GM12801 (cell line): Measurements from ENCODE around the gene PRICKLE2.

Experiments
- TF ChIP-seq, protein P1 (sequence below): IDR thresholded peaks from one replicate; pipeline ENCODE4 v1.5.1; 2011; ENCODE audit warnings: control low read depth; ENCODE audit not compliant: insufficient read length; ENCODE audit errors: extremely low read depth

Gene PRICKLE2

DNA sequence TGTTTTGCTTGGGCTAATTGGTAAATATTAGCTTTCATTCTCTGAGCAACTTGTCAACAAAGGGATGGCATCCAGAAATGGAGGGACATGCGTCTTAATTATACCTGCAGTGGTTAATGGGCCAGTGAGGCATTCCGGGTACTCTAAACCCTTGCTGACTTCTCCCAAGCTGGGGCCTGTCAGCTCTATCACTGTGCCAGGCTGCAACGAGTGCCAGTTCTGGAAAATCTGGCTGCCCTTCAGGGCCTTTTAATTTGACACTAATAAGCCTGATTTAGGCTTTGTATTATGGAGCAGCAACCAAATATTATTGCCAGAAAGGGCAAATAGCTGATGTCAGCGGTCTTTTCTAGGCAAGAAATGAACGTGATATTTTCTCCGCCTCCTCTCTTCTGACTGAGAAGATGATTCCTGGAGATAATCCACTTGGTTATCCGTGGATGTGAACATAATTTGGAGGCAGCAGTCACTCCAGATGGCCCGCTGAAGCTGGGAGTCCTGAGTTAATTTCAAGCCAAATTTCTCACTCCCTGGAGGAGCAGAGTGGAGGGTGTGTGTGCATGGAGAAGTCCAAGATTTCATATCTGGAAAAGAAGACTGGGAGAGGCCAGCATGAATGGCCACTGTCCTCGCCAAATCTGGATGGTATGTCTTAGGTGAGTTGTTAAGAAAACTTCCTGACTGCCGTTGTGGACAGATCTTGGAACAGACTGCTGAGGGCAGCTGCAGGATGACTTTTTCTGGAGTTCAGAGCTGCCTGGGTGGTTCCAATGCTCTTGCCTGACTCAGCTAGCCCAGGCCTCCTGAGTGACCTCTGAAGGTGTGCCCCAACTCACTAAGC lies 157.5 kb downstream of the PRICKLE2 start:
- TF ChIP-seq, protein P1, sequence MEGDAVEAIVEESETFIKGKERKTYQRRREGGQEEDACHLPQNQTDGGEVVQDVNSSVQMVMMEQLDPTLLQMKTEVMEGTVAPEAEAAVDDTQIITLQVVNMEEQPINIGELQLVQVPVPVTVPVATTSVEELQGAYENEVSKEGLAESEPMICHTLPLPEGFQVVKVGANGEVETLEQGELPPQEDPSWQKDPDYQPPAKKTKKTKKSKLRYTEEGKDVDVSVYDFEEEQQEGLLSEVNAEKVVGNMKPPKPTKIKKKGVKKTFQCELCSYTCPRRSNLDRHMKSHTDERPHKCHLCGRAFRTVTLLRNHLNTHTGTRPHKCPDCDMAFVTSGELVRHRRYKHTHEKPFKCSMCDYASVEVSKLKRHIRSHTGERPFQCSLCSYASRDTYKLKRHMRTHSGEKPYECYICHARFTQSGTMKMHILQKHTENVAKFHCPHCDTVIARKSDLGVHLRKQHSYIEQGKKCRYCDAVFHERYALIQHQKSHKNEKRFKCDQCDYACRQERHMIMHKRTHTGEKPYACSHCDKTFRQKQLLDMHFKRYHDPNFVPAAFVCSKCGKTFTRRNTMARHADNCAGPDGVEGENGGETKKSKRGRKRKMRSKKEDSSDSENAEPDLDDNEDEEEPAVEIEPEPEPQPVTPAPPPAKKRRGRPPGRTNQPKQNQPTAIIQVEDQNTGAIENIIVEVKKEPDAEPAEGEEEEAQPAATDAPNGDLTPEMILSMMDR, result no peak

DNA sequence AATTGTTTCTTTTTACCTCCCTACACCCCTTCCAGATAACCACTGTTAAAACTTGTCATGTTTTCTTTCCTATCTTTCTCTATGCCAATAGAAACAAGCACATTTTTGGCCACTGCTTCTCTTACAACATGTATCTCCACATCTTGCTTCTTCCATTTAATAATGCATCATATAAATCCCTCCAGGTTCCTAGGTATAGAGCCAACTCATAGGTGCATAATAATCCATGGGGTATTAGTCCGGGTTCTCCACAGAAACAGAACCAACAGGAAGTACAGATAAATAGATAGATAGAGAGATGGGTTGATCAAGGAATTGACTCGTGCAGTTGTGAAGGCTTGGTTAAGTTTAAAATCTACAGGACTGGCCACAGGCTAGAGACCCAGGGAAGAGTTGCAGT lies 160.5 kb downstream of the PRICKLE2 start:
- TF ChIP-seq, protein P1, result no peak

DNA sequence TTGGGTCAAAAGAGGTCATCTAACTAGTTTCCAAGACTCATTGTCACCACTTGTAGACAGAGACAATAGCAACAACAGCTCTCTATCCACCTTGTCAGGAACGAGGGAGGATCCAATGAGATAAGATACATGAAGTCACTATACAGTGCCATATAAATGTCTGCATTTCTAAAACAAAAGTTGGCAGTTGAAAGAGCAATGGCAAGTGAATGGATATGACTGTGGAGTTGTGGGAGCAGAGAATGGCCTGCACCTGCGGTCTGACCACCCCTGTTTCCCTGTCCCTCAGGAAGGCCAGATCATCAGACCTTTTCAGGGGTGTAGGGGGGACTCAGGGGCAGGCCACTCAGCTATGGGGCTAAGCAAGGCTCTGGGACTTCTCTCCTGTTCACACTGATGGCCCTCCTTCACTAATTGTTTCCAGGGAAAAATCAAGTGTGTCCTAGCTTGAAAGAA lies 161.3 kb downstream of the PRICKLE2 start:
- TF ChIP-seq, protein P1, result no peak

DNA sequence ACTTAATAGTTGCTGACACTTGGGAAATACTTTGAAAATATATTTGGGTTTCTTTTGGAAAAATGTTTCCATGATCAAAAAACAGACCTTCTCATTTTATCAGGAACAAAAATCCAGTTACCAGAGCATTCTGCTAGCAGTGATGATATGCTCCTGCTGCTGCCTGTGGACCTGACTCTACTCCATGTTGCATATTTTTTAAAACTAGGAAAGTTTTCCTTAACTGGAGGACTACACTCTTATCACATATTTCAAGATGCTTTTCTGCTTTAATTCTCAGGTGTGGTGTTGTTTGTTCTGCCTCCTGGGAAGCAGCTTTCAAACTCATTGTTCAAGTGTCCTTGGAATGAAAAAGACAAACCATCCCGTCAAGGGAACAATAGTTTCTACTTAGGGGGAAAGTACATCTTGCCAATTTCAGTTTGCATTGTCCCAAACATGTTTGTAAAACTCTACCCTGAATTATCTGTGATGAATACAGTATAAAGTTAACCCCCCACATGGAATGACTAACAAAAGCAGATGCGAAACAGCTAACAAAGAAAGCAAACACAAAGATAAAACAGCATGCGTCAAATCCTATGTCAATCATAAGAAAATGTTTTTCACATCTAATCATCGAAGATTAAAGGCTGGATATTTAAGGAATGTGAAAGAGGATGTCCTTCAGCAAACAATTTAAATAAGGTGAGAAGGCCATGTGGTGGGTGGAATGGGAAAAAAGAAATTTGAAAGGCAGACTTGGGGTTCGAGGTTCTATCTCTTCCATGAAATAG lies 161.9 kb downstream of the PRICKLE2 start:
- TF ChIP-seq, protein P1, result no peak

DNA sequence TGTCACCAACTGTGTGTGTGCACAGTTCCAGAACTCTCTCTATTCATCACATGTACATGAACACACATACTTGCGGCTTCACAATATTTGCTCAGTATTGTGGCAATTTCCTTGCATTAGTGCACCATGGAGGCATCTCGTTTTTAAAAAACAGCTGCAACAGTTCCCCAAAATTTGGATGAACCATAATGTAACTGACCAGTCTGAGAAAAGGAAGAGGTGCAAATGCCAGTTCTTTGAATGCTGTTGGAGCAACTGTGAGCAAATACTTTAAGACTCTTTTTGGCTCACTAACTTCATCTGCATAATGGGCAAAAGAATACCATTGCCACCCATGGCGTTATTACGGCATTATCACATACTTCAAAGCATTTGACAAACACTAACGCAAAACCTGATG lies 163.6 kb downstream of the PRICKLE2 start:
- TF ChIP-seq, protein P1, result no peak

DNA sequence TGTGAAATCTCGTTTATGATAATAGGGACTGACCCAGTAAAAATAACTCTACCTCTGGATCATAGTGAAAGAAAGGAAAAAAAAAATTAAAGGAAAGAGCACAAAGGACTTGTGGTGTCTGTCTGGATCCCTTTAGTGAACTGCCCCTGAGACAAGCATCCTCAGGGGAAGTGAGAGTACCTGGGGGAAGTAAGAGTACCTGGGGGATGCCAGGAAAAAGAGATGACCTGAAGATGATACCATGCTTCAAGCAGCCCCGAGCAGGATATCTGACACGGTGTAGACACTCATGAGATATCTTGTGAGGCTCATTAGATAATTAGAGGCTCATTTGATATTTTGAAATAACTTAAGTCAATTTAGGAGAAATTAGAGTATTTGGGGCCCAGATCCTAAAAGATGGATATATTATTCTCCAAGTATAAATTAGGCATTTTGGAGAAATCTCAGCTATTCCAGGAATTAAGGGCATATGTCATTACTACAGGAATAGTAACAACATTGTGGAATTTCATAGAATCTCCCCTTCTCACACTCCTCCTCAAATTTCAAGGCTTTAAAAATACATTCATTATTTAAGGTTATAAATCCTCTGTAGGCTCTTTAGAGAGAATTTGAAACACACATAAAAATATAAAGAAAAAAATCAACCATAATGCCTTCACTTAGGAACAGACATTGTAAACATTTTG lies 165.6 kb downstream of the PRICKLE2 start:
- TF ChIP-seq, protein P1, result no peak

DNA sequence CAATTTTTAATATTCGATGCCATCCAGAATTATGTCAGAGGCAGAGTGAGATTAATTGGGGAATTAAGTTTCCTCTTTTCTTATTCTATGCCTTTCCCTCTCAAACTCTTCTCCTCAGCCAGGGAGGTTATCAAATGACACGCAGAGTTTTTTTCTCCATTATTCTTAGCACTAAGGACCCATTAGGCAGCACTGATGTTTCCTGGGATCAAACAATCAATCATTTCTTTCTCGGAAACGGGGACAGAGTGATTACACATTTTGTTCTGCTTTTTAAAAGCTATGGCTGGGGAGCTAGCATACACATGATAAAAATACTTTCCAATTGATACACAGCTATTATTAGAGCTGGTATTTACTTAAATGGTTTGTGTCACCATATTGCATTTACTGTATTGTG lies 166.7 kb downstream of the PRICKLE2 start:
- TF ChIP-seq, protein P1, result no peak
